PC-9 (cell line): ENCODE results near the gene LRP11. TPM values are rescaled to one million over a fixed set of nuclear protein-coding genes. Genes with fewer than 3 reads are reported as not detected.

Source experiments
- BruUV-seq: library from RNA; stranded (reverse); fragments of 400-500 nt; replicated peaks from 2 replicates; lab custom pipeline; 2021; lab: Mats Ljungman, UMichigan
- CTCF ChIA-PET: fragments of 300-600 bp; sonication (Branson Sonifier 250); formaldehyde crosslinking; loops from one replicate; lab custom pipeline; 2022; ENCODE audit warnings: antibody characterized with exemption; lab: Charles Lee
- POLR2A ChIA-PET: fragments of 300-600 bp; sonication (Branson Sonifier 250); formaldehyde crosslinking; loops from one replicate; lab custom pipeline; 2022; ENCODE audit warnings: antibody characterized with exemption; ENCODE audit not compliant: unreplicated experiment; lab: Charles Lee
- DNase-seq, 2 experiments: peaks; one replicate each; pipeline versions ENCODE4 v3.0.0 to v3.0.0-alpha.2; 2015 to 2022; ENCODE audit warnings: mixed read lengths in 1 of 2
- H2AFZ ChIP-seq: fragments of 200-600 bp; sonication (generic); 2 replicates; pipeline ENCODE4 v1.8.1; 2017; ENCODE audit warnings: antibody characterized with exemption
- H3F3A ChIP-seq: fragments of 200-600 bp; sonication (generic); 2 replicates; pipeline ENCODE4 v1.8.1; 2017; ENCODE audit warnings: antibody characterized with exemption, mild to moderate bottlenecking, low read depth; ENCODE audit not compliant: insufficient read depth
- H3K27ac ChIP-seq: fragments of 200-600 bp; sonication (generic); 2 replicates; pipeline ENCODE4 v1.6.1; 2016; ENCODE audit warnings: mixed run types
- H3K27me3 ChIP-seq: fragments of 200-600 bp; sonication (generic); 2 replicates; pipeline ENCODE4 v1.6.1; 2016; ENCODE audit warnings: low read depth, mixed run types; ENCODE audit not compliant: insufficient read depth
- H3K36me3 ChIP-seq: fragments of 200-600 bp; sonication (generic); 2 replicates; pipeline ENCODE4 v1.6.1; 2016; ENCODE audit warnings: low read depth, mixed run types
- H3K4me1 ChIP-seq: fragments of 200-600 bp; sonication (generic); replicated peaks from 2 replicates; pipeline ENCODE4 v1.6.1; 2016; ENCODE audit warnings: mixed run types; ENCODE audit not compliant: insufficient read depth
- H3K4me2 ChIP-seq: fragments of 200-600 bp; sonication (generic); 2 replicates; pipeline ENCODE4 v1.6.1; 2017; ENCODE audit warnings: mixed run types
- H3K4me3 ChIP-seq: fragments of 200-600 bp; sonication (generic); 2 replicates; pipeline ENCODE4 v1.6.1; 2016; ENCODE audit warnings: mixed run types
- H3K79me2 ChIP-seq: fragments of 200-600 bp; sonication (generic); 2 replicates; pipeline ENCODE4 v1.6.1; 2017; ENCODE audit warnings: low read depth, mixed run types
- H3K9me2 ChIP-seq: fragments of 200-600 bp; sonication (generic); 2 replicates; pipeline ENCODE4 v1.8.1; 2017; ENCODE audit warnings: mild to moderate bottlenecking; ENCODE audit not compliant: insufficient read depth
- H3K9me3 ChIP-seq: fragments of 200-600 bp; sonication (generic); 2 replicates; pipeline ENCODE4 v1.8.1; 2016; ENCODE audit warnings: low read depth; ENCODE audit not compliant: insufficient read depth
- H4K20me1 ChIP-seq: fragments of 200-600 bp; sonication (generic); 2 replicates; pipeline ENCODE4 v1.8.1; 2017; ENCODE audit not compliant: insufficient read depth
- EZH2 ChIP-seq: fragments of 200-600 bp; sonication (generic); IDR thresholded peaks from 2 replicates; pipeline ENCODE4 v1.8.0; 2017; ENCODE audit warnings: antibody characterized with exemption, low read depth
- intact Hi-C: fragments of 100-400 bp; cut with micrococcal nuclease; formaldehyde crosslinking; loops from one replicate; pipeline ENCODE4 v1.10.0; 2022; ENCODE audit not compliant: unreplicated experiment
- total RNA-seq: library from RNA; stranded (reverse); gene quantifications from 2 replicates; pipeline ENCODE4 v1.2.3, GENCODE V29; 2021
- TF ChIP-seq, protein P1 (sequence below): fragments of 200-600 bp; sonication (generic); conservative IDR thresholded peaks from 2 replicates; pipeline ENCODE4 v1.6.1; 2017; ENCODE audit warnings: mixed run types, antibody characterized with exemption, mild to moderate bottlenecking, moderate library complexity

LRP11 gene
- total RNA-seq, 1 experiment from 2014 or later = 38.6 TPM

DNA sequence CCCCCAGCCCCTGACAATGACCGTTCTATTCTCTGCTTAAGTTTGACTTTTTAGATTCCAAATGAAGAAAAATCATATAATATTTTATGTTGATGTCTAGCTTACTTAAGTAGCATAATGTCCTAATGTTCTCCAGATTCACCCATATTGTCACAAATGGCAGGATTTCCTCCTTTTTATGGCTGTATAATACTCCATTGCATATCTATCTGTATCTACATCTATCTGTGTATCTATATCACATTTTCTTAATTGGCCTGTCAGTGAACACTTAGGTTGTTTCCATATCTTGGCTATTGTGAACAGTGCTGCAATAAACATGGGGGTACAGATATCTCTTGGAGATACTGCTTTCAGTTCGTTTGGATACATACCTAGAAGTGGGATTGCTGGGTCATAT is 7.0 kb upstream of the LRP11 start:
- H3K4me2 ChIP-seq = no peak overlapping the region
- BruUV-seq = no TSS peak
- no peak overlapping the region for H3K27ac ChIP-seq
- ChIA-PET POLR2A (no interaction called here), CTCF (no interaction called here)
- intact Hi-C loops = no loop called here
- H3K9me3 ChIP-seq = no peaks in the 10 kb centered on the region
- no peak overlapping the region for H2AFZ ChIP-seq
- H4K20me1 ChIP-seq = no peaks in the 10 kb centered on the region
- H3K79me2 ChIP-seq = no peaks in the 10 kb centered on the region
- no peaks in the 10 kb centered on the region for H3K9me2 ChIP-seq
- H3K27me3 ChIP-seq = no peaks in the 10 kb centered on the region
- H3K4me3 ChIP-seq = no peak overlapping the region
- no peak for DNase-seq
- H3K36me3 ChIP-seq = no peaks in the 10 kb centered on the region
- peaks cover 20% of the 10 kb centered on the region for H3K4me1 ChIP-seq
- H3F3A ChIP-seq = peaks cover 15% of the 10 kb centered on the region
- TF ChIP-seq, protein P1, sequence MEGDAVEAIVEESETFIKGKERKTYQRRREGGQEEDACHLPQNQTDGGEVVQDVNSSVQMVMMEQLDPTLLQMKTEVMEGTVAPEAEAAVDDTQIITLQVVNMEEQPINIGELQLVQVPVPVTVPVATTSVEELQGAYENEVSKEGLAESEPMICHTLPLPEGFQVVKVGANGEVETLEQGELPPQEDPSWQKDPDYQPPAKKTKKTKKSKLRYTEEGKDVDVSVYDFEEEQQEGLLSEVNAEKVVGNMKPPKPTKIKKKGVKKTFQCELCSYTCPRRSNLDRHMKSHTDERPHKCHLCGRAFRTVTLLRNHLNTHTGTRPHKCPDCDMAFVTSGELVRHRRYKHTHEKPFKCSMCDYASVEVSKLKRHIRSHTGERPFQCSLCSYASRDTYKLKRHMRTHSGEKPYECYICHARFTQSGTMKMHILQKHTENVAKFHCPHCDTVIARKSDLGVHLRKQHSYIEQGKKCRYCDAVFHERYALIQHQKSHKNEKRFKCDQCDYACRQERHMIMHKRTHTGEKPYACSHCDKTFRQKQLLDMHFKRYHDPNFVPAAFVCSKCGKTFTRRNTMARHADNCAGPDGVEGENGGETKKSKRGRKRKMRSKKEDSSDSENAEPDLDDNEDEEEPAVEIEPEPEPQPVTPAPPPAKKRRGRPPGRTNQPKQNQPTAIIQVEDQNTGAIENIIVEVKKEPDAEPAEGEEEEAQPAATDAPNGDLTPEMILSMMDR = no peak
- no peak for TF ChIP-seq EZH2

DNA sequence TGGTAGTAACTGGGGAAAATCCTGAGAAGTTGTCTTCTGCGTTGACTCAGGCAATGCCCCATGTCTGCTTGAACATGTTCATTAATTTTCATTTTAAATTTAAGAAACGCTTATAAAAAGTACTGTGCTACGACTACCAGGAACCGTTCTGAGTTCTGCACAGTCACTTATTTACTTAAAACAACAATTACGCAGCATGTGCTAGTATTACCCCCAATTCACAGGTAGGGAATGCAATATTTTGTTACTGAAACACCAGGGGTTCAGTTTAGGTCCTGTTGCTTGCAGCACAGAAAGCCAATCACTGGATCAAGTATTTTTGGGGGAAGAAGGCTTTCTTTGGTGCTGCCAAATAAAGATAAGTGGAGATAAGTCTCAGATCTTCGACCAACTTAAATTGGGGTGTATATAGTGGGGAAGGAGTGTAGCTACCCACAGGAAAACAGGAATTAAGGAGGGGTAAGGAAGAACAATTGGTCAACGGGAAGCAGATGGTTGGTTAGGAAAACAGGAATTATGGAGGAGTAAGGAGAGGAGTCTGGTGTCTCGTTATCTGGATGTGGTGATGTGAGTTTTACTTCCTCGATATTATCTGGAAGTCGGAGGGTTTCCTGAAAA is 5.2 kb upstream of the LRP11 start:
- H3K79me2 ChIP-seq = no peaks in the 10 kb centered on the region
- H3K4me3 ChIP-seq = no peak overlapping the region
- H4K20me1 ChIP-seq = no peaks in the 10 kb centered on the region
- no peak overlapping the region for H3K4me2 ChIP-seq
- intact Hi-C loops = loop anchor here (2.0 to 10.0 kb wide), 2 partner anchors 47 to 305 kb away; partner anchors contain the start of gene GINM1
- H3K4me1 ChIP-seq = peaks cover 30% of the 10 kb centered on the region
- H3K9me3 ChIP-seq = no peaks in the 10 kb centered on the region
- CTCF ChIA-PET = no interaction called here
- POLR2A ChIA-PET = no interaction called here
- DNase-seq = no peak
- BruUV-seq = no TSS peak
- no peaks in the 10 kb centered on the region for H3K9me2 ChIP-seq
- no peak overlapping the region for H3K27ac ChIP-seq
- no peaks in the 10 kb centered on the region for H3K27me3 ChIP-seq
- H2AFZ ChIP-seq = no peak overlapping the region
- TF ChIP-seq, protein P1 = no peak
- TF ChIP-seq EZH2 = no peak
- H3K36me3 ChIP-seq = no peaks in the 10 kb centered on the region
- peaks cover 15% of the 10 kb centered on the region for H3F3A ChIP-seq

DNA sequence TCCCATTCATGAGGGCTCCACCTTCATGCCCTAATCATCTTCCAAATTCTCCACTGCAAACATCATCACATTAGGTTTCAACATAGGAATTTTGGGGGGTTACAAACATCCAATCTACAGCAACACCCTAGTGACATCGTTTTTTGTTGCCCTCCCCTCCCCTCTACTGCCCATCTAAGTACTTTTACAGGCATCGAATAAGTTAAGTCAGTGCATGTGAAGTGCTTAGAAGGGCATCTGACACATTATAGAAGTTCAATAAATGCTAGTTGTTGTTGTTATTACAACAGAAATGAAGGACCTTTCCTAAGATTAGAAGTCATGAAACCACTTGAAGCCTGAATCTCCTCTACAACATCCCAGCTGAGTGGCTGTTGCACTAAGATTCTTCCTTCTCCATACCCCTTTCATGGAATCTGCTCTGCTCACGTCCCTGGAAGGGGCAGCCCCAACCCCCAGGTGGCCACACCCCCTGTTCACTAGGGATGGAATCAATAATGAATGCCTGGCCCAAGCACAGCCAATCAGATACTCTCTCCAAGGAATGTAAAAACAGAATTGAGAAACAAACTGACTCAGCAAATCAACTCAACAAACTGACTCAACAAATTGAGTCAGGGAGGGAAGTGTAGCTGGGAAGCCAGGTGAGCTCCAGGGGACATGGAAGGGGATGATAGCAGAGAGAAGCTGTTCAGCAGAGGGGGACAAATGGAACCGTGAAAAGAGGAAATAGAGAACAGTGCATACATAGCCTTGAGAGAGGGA is 3.9 kb upstream of the LRP11 start:
- intact Hi-C loops = loop anchor here (2.0 to 10.0 kb wide), 2 partner anchors 49 to 303 kb away; partner anchors contain the start of gene GINM1
- Histone ChIP-seq H3K4me2 (peak overlapping the region; percentile 35), H3K9me2 (no peaks in the 10 kb centered on the region), H3K36me3 (no peaks in the 10 kb centered on the region), H3K4me3 (no peak overlapping the region), H3K27ac (peak overlapping the region; percentile 40), H3K27me3 (no peaks in the 10 kb centered on the region), H2AFZ (no peak overlapping the region), H4K20me1 (no peaks in the 10 kb centered on the region), H3K79me2 (no peaks in the 10 kb centered on the region), H3K9me3 (no peaks in the 10 kb centered on the region), H3K4me1 (peaks cover 32% of the 10 kb centered on the region), H3F3A (peaks cover 17% of the 10 kb centered on the region)
- peak in 1 of 2 experiments; percentile 74 for DNase-seq
- TF ChIP-seq, protein P1 = no peak
- TF ChIP-seq EZH2 = no peak
- ChIA-PET POLR2A (no interaction called here), CTCF (interaction anchor here (0.6 kb wide), 1 partner anchor 27 kb away, joined by 3 read pairs; no protein-coding TSS in a partner anchor)
- no TSS peak for BruUV-seq
